Smooth muscle cell (in vitro differentiated cells): ENCODE results near the gene TBC1D2. TPM values are rescaled to one million over a fixed set of nuclear protein-coding genes. Genes with fewer than 3 reads are reported as not detected.

Experiments
- DNase-seq: peaks from one replicate; lab custom pipeline; 2025; ENCODE audit not compliant: unreplicated experiment; lab: John Stamatoyannopoulos, UW
- H2AFZ ChIP-seq: fragments of 200-600 bp; sonication (generic); 2 replicates; pipeline ENCODE4 v1.6.0; 2016; ENCODE audit warnings: antibody characterized with exemption, low read depth, mild to moderate bottlenecking
- H3F3A ChIP-seq: fragments of 200-600 bp; sonication (generic); 2 replicates; pipeline ENCODE4 v1.6.0; 2017; ENCODE audit warnings: antibody characterized with exemption, low read depth
- H3K27ac ChIP-seq: fragments of 200-600 bp; sonication (generic); 2 replicates; pipeline ENCODE4 v1.5.1; 2016; ENCODE audit warnings: low read depth, mild to moderate bottlenecking
- H3K27me3 ChIP-seq: fragments of 200-600 bp; sonication (generic); 2 replicates; pipeline ENCODE4 v1.6.1; 2016; ENCODE audit warnings: low read depth, mild to moderate bottlenecking
- H3K36me3 ChIP-seq: fragments of 200-600 bp; sonication (generic); 2 replicates; pipeline ENCODE4 v1.5.1; 2016; ENCODE audit warnings: low read depth
- H3K4me1 ChIP-seq: fragments of 200-600 bp; sonication (generic); 2 replicates; pipeline ENCODE4 v1.5.1; 2016; ENCODE audit warnings: low read depth
- H3K4me2 ChIP-seq: fragments of 200-600 bp; sonication (generic); 2 replicates; pipeline ENCODE4 v1.6.0; 2016; ENCODE audit warnings: mild to moderate bottlenecking
- H3K4me3 ChIP-seq: fragments of 200-600 bp; sonication (generic); 2 replicates; pipeline ENCODE4 v1.5.1; 2016; ENCODE audit warnings: mild to moderate bottlenecking
- H3K79me2 ChIP-seq: fragments of 200-600 bp; sonication (generic); 2 replicates; pipeline ENCODE4 v1.6.0; 2016; ENCODE audit warnings: low read depth, mild to moderate bottlenecking
- H3K9ac ChIP-seq: fragments of 200-600 bp; sonication (generic); 2 replicates; pipeline ENCODE4 v1.6.0; 2016; ENCODE audit warnings: low read depth
- H3K9me3 ChIP-seq: fragments of 200-600 bp; sonication (generic); replicated peaks from 2 replicates; pipeline ENCODE4 v1.5.1; 2016; ENCODE audit warnings: low read depth
- H4K20me1 ChIP-seq: fragments of 200-600 bp; sonication (generic); 2 replicates; pipeline ENCODE4 v1.6.0; 2016; ENCODE audit warnings: low read depth
- WGBS: methylation state at CpG from one replicate; pipeline ENCODE4 v1.1.7; 2016; ENCODE audit warnings: low lambda C conversion rate; 5-methylcytosine and 5-hydroxymethylcytosine counted together
- polyA plus RNA-seq: library from polyadenylated mRNA; unstranded; fragments of >200 nt; fragmentation: Nextera tagmentation; extraction: Ambion mirVana; gene quantifications from 2 replicates; pipeline ENCODE4 v1.2.1, GENCODE V29; 2016
- total RNA-seq: library from RNA; depleted of rRNA; stranded (reverse); fragments of >200 nt; gene quantifications from 2 replicates; pipeline ENCODE4 v1.2.3, GENCODE V29; 2014
- TF ChIP-seq, protein P1 (sequence below): fragments of 200-600 bp; sonication (generic); IDR thresholded peaks from 2 replicates; pipeline ENCODE4 v1.5.1; 2017; ENCODE audit warnings: borderline replicate concordance, mild to moderate bottlenecking, antibody characterized with exemption; ENCODE audit not compliant: insufficient read depth, poor library complexity, severe bottlenecking

The TBC1D2 gene
- total and polyA plus RNA-seq, 2 experiments from 2014 or later, result 7.7 to 8.6 TPM

DNA sequence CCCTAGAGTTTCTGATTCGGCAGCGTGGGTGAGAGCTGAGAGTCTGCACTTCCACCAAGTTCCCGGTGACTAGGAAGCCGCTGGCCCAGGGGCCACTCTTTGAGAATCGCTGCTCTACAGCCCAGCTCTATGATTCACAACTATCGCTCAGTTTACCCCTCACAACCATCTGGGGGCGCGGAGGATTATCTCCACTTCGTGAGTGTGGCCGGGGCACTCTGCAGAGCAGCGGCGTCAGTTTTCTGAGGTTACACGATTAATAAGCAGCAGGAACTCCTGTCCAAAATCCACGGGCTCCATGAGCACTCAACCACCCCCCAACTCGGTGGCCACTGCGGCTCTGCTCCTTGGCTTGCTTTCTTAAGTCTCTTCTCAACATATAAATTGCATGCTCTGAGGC, 82.3 kb downstream of the TBC1D2 start:
- no peaks in the 10 kb centered on the region for H3K36me3 ChIP-seq
- H3K4me2 ChIP-seq, result no peak overlapping the region
- no peak for DNase-seq
- no peaks in the 10 kb centered on the region for H3K9me3 ChIP-seq
- no peaks in the 10 kb centered on the region for H3K27me3 ChIP-seq
- H3K27ac ChIP-seq, result no peak overlapping the region
- no peak overlapping the region for H2AFZ ChIP-seq
- no peaks in the 10 kb centered on the region for H4K20me1 ChIP-seq
- H3K4me1 ChIP-seq, result peaks cover 13% of the 10 kb centered on the region
- WGBS, result 82% methylated on average over 16 of the region's 16 CpGs
- TF ChIP-seq, protein P1, sequence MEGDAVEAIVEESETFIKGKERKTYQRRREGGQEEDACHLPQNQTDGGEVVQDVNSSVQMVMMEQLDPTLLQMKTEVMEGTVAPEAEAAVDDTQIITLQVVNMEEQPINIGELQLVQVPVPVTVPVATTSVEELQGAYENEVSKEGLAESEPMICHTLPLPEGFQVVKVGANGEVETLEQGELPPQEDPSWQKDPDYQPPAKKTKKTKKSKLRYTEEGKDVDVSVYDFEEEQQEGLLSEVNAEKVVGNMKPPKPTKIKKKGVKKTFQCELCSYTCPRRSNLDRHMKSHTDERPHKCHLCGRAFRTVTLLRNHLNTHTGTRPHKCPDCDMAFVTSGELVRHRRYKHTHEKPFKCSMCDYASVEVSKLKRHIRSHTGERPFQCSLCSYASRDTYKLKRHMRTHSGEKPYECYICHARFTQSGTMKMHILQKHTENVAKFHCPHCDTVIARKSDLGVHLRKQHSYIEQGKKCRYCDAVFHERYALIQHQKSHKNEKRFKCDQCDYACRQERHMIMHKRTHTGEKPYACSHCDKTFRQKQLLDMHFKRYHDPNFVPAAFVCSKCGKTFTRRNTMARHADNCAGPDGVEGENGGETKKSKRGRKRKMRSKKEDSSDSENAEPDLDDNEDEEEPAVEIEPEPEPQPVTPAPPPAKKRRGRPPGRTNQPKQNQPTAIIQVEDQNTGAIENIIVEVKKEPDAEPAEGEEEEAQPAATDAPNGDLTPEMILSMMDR, result no peak
- H3K79me2 ChIP-seq, result no peaks in the 10 kb centered on the region
- H3F3A ChIP-seq, result no peaks in the 10 kb centered on the region
- no peak overlapping the region for H3K9ac ChIP-seq
- H3K4me3 ChIP-seq, result no peak overlapping the region

GRCh38 chr9:98172604-98173003, 82.8 kb downstream of the TBC1D2 start:
- no peak for DNase-seq
- Histone ChIP-seq H3K9ac (no peak overlapping the region), H3K27ac (no peak overlapping the region), H4K20me1 (no peaks in the 10 kb centered on the region), H3K9me3 (no peaks in the 10 kb centered on the region), H3K79me2 (no peaks in the 10 kb centered on the region), H3K27me3 (no peaks in the 10 kb centered on the region), H3K4me3 (no peak overlapping the region), H3K36me3 (no peaks in the 10 kb centered on the region), H3K4me1 (peaks cover 13% of the 10 kb centered on the region), H2AFZ (no peak overlapping the region), H3K4me2 (no peak overlapping the region), H3F3A (no peaks in the 10 kb centered on the region)
- TF ChIP-seq, protein P1, result no peak
- 74% methylated on average over 3 of the region's 3 CpGs for WGBS

DNA sequence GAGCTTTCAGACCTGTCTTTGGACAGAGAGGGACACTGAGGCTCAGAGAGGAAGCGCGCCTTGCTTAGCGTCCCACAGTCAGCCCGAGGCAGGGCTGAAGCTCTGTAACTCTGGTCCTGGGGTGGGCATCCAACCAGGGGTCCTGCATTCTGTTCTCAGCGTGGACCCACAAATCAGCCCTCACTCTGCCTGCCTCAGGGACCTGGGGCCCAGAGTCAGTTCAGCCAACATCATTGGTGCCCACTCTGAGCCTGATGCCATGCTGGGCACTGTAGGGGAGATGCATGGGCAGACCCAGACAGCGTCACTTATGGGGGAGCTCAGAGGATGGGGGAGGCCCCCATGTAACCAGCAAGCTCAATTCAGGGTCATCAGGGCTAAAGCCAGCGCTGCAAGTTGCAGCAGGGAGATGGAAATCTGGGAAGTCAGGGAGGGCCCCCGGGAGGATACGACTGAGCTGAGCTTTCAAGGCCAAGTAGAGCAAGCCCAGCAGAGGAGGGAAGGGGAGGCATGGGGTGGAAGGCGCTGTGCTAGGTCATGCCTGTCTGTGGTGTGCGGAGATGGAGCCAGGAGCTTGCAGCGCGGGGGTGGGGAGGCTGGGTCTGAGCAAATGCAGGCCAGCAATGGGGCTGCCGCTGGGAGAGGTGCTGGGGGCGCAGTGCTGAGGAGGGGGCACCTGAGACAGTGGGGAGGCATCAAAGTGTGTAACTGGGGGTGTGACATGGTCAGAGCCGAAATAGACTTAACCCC, 84.1 kb downstream of the TBC1D2 start:
- Histone ChIP-seq H4K20me1 (no peaks in the 10 kb centered on the region), H3K79me2 (no peaks in the 10 kb centered on the region), H3K4me3 (no peak overlapping the region), H2AFZ (no peak overlapping the region), H3K27me3 (no peaks in the 10 kb centered on the region), H3K36me3 (no peaks in the 10 kb centered on the region), H3K27ac (no peak overlapping the region), H3K9ac (no peak overlapping the region), H3F3A (no peaks in the 10 kb centered on the region), H3K4me1 (peaks cover 13% of the 10 kb centered on the region), H3K4me2 (no peak overlapping the region), H3K9me3 (no peaks in the 10 kb centered on the region)
- TF ChIP-seq, protein P1, result no peak
- WGBS, result 64% methylated on average over 16 of the region's 16 CpGs
- no peak for DNase-seq

- DNase-seq, result no peak
- H3K4me2 ChIP-seq, result peak overlapping the region; percentile 11
- no peaks in the 10 kb centered on the region for H3K79me2 ChIP-seq
- TF ChIP-seq, protein P1, result no peak
- H4K20me1 ChIP-seq, result no peaks in the 10 kb centered on the region
- no peak overlapping the region for H3K9ac ChIP-seq
- peaks cover 13% of the 10 kb centered on the region for H3K4me1 ChIP-seq
- no peak overlapping the region for H3K4me3 ChIP-seq
- no peak overlapping the region for H3K27ac ChIP-seq
- no peaks in the 10 kb centered on the region for H3K36me3 ChIP-seq
- H3K9me3 ChIP-seq, result no peaks in the 10 kb centered on the region
- H3F3A ChIP-seq, result no peaks in the 10 kb centered on the region
- WGBS, result 22% methylated on average over 15 of the region's 15 CpGs
- H3K27me3 ChIP-seq, result no peaks in the 10 kb centered on the region
- no peak overlapping the region for H2AFZ ChIP-seq
Observed at GRCh38 chr9:98168941-98169488, 86.4 kb downstream of the TBC1D2 start.
